ENCODE measurements around the gene KCNIP3.

KCNIP3 gene

GRCh38 chr2:95307036-95307435, 9.9 kb downstream of the KCNIP3 start:
- TF ChIP-seq CTCF (IDR thresholded peaks at IDR 0.05; ENCODE audit: low read depth, low read length, missing control alignments): no peak
- DNase-seq (ENCODE audit: low read depth): no peak
- H3K4me3 ChIP-seq (ENCODE audit: low read depth, low read length): no peak overlapping the region

- TF ChIP-seq CTCF (IDR thresholded peaks at IDR 0.05; ENCODE audit: low read depth, low read length, missing control alignments): no peak
- no peak overlapping the region for H3K4me3 ChIP-seq (ENCODE audit: low read depth, low read length)
- DNase-seq (ENCODE audit: low read depth): no peak
Observed at GRCh38 chr2:95307878-95308277, 10.7 kb downstream of the KCNIP3 start.

- no peak overlapping the region for H3K4me3 ChIP-seq (ENCODE audit: low read depth, low read length)
- TF ChIP-seq CTCF (IDR thresholded peaks at IDR 0.05; ENCODE audit: low read depth, low read length, missing control alignments): no peak
- DNase-seq (ENCODE audit: low read depth): no peak
Observed at GRCh38 chr2:95308426-95308990, 11.4 kb downstream of the KCNIP3 start.

- no peak for DNase-seq (ENCODE audit: low read depth)
- no peak for TF ChIP-seq CTCF (IDR thresholded peaks at IDR 0.05; ENCODE audit: low read depth, low read length, missing control alignments)
- no peak overlapping the region for H3K4me3 ChIP-seq (ENCODE audit: low read depth, low read length)
Observed at GRCh38 chr2:95309599-95309998, 12.5 kb downstream of the KCNIP3 start.

- no peak overlapping the region for H3K4me3 ChIP-seq (ENCODE audit: low read depth, low read length)
- no peak for DNase-seq (ENCODE audit: low read depth)
- no peak for TF ChIP-seq CTCF (IDR thresholded peaks at IDR 0.05; ENCODE audit: low read depth, low read length, missing control alignments)
Observed at GRCh38 chr2:95310216-95310615, 13.1 kb downstream of the KCNIP3 start.

GRCh38 chr2:95310651-95311050, 13.5 kb downstream of the KCNIP3 start:
- no peak for TF ChIP-seq CTCF (IDR thresholded peaks at IDR 0.05; ENCODE audit: low read depth, low read length, missing control alignments)
- no peak overlapping the region for H3K4me3 ChIP-seq (ENCODE audit: low read depth, low read length)
- no peak for DNase-seq (ENCODE audit: low read depth)

GRCh38 chr2:95311815-95312542, 14.8 kb downstream of the KCNIP3 start:
- no peak for TF ChIP-seq CTCF (IDR thresholded peaks at IDR 0.05; ENCODE audit: low read depth, low read length, missing control alignments)
- H3K4me3 ChIP-seq (ENCODE audit: low read depth, low read length): no peak overlapping the region
- DNase-seq (ENCODE audit: low read depth): no peak
